ENCODE data around the gene LSM3.

LSM3 gene

DNA sequence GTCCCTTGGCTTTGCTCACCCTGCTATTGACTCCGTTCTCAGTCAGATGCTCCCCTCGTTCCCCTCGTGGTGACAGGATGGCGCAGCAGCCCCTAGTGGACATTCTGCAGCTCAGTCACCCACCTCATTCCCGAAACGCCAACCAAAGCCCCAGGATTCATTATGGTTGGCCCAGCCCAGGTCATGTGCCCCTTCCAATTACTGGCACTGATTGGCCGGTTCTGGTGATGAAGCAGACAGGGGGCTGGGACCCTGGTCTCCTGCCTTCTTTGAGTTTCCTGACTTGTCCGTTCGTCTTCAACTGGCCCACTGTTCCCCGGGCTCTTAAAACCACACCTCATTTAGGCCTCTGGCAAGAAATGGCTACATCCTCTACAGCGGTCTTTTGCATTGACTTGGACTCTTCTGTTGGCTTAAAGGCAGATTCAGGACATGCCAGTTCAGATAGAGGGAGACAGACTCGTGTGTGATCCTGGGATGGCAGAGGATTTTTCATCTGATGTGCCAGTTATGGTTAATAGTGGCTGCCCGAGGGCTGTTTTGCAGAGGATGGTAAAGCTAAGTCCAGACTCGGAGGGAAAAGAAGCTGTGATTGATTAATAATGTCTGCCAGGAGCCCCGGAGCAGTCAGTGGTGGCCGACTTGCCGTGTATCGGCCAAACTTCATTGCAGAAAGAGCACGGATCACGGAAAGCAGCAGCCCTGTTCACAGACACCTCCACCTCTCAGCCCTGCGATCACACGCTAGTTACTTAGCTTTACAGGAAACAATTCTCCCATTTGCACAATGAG lies 37.8 kb downstream of the LSM3 start:
- Histone ChIP-seq H4K8ac (ENCODE audit: low read length) (peak overlapping the region; percentile 67), H2BK15ac (ENCODE audit: low read depth, poor library complexity, severe bottlenecking) (peak overlapping the region; percentile 33), H3K27me3 (ENCODE audit: control insufficient read depth in 1 of 2, insufficient read depth in 1 of 2, low read length in 2 of 2) (no peaks in the 10 kb centered on the region), H3K4me1 (ENCODE audit: control insufficient read depth, insufficient read depth, low read depth, low read length) (peaks cover 7% of the 10 kb centered on the region), H3K9ac (ENCODE audit: low read length) (peak overlapping the region; percentile 54), H3K4ac (ENCODE audit: low read depth in 1 of 2, low read length in 2 of 2) (peak overlapping the region in 1 of 2 experiments; percentile 41), H3K27ac (ENCODE audit: low read length, poor library complexity, severe bottlenecking) (peak overlapping the region; percentile 24), H3K4me3 (ENCODE audit: insufficient read depth in 1 of 2, low read depth in 1 of 2, low read length in 2 of 2) (peak overlapping the region in 1 of 2 experiments; percentile 70), H3K18ac (ENCODE audit: low read depth in 1 of 2, low read length in 2 of 2) (peak overlapping the region; percentile 14 to 32), H3K36me3 (ENCODE audit: control insufficient read depth in 1 of 2, insufficient read depth in 2 of 2, low read depth in 1 of 2, low read length in 2 of 2) (no peaks in the 10 kb centered on the region), H3K9me3 (ENCODE audit: control insufficient read depth, low read length) (peaks cover 16% of the 10 kb centered on the region), H3K4me2 (ENCODE audit: low read length, poor library complexity, severe bottlenecking) (no peak overlapping the region), H3K79me1 (replicated peaks; ENCODE audit: low read length, poor library complexity, severe bottlenecking) (no peaks in the 10 kb centered on the region), H3K23ac (ENCODE audit: low read length in 2 of 2) (no peak overlapping the region), H2BK5ac (ENCODE audit: low read depth, low read length, poor library complexity, severe bottlenecking) (no peak overlapping the region), H3K14ac (ENCODE audit: low read length in 2 of 2) (no peak overlapping the region), H2BK12ac (ENCODE audit: low read length in 2 of 2) (peak overlapping the region in 1 of 2 experiments; percentile 52), H2AFZ (ENCODE audit: low read depth, low read length) (no peak overlapping the region), H4K91ac (ENCODE audit: low read length) (peak overlapping the region; percentile 43), H2BK120ac (ENCODE audit: low read depth, low read length) (no peak overlapping the region), H2AK5ac (ENCODE audit: low read length, severe bottlenecking) (peak overlapping the region; percentile 33)
- no peak for DNase-seq
- 68% methylated on average over 22 of the region's 22 CpGs for WGBS

DNA sequence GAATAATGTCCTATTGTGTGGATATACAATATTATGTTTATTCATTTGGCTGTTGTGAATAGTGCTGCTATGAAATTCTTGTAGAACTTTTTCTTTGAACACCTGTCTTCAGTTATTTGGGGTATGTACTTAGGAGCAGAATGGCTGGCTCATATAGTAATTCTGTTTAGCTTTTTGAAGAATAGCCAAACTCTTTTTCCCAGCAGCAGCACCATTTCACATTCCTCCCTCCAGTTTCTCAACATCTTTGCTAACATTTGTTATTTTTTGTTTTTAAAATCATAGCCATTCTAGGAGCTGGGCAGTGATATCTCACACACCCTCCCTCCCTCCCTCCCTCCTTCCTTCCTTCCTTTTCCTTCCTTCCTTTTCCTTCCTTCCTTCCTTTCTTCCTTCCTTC lies 39.7 kb downstream of the LSM3 start:
- Histone ChIP-seq H2AK5ac (ENCODE audit: low read length, severe bottlenecking) (no peak overlapping the region), H3K18ac (ENCODE audit: low read depth in 1 of 2, low read length in 2 of 2) (no peak overlapping the region), H3K4me3 (ENCODE audit: insufficient read depth in 1 of 2, low read depth in 1 of 2, low read length in 2 of 2) (no peak overlapping the region), H2BK120ac (ENCODE audit: low read depth, low read length) (no peak overlapping the region), H3K14ac (ENCODE audit: low read length in 2 of 2) (no peak overlapping the region), H3K79me1 (replicated peaks; ENCODE audit: low read length, poor library complexity, severe bottlenecking) (no peaks in the 10 kb centered on the region), H2BK5ac (ENCODE audit: low read depth, low read length, poor library complexity, severe bottlenecking) (no peak overlapping the region), H3K4ac (ENCODE audit: low read depth in 1 of 2, low read length in 2 of 2) (no peak overlapping the region), H2AFZ (ENCODE audit: low read depth, low read length) (no peak overlapping the region), H4K91ac (ENCODE audit: low read length) (no peak overlapping the region), H3K4me1 (ENCODE audit: control insufficient read depth, insufficient read depth, low read depth, low read length) (peaks cover 2% of the 10 kb centered on the region), H4K8ac (ENCODE audit: low read length) (no peak overlapping the region), H3K9ac (ENCODE audit: low read length) (no peak overlapping the region), H3K27me3 (ENCODE audit: control insufficient read depth in 1 of 2, insufficient read depth in 1 of 2, low read length in 2 of 2) (no peaks in the 10 kb centered on the region), H3K27ac (ENCODE audit: low read length, poor library complexity, severe bottlenecking) (no peak overlapping the region), H3K4me2 (ENCODE audit: low read length, poor library complexity, severe bottlenecking) (no peak overlapping the region), H2BK15ac (ENCODE audit: low read depth, poor library complexity, severe bottlenecking) (no peak overlapping the region), H2BK12ac (ENCODE audit: low read length in 2 of 2) (no peak overlapping the region), H3K36me3 (ENCODE audit: control insufficient read depth in 1 of 2, insufficient read depth in 2 of 2, low read depth in 1 of 2, low read length in 2 of 2) (no peaks in the 10 kb centered on the region), H3K9me3 (ENCODE audit: control insufficient read depth, low read length) (peaks cover 22% of the 10 kb centered on the region), H3K23ac (ENCODE audit: low read length in 2 of 2) (no peak overlapping the region)
- DNase-seq: no peak

DNA sequence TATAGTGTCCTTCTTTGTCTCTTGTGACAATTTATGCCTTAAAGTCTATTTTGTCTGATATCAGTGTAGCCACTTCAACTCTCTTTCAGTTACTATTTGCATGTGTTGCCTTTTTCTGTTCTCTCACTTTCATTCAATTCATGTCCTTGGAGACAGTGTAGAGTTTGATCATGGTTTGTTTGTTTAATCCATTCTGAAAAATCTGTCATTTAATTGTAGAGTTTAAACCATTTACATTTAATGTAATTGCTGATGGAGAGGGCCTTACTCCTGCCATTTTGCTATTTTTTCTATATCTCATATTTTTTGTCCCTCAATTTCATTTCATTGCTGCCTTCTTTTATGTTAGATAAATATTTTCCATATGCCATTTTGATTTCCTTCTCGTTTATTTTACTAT lies 42.3 kb downstream of the LSM3 start:
- no CpG with 5 or more reads among the region's 1 CpG for WGBS

DNA sequence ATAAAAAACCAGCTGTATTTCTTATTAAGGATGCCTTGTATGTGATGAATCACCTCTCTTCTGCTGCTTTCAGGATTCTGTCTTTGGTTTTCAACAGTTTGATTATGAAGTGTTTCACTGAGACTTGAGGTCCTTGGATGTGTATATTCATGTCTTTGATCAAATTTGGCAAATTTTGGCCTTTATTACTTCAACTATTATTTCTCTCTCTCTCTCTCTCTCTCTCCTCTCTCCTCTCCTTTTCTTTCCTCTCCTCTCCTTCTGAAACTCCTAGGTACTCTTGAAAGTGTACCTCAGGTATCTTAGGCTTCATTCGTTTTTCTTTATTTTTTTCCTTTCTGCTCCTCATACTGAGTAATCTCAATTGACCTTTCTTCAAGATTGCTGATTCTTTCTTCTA lies 43.3 kb downstream of the LSM3 start:
- Histone ChIP-seq H2AK5ac (ENCODE audit: low read length, severe bottlenecking) (no peak overlapping the region), H2BK120ac (ENCODE audit: low read depth, low read length) (no peak overlapping the region), H2BK12ac (ENCODE audit: low read length in 2 of 2) (no peak overlapping the region), H3K4ac (ENCODE audit: low read depth in 1 of 2, low read length in 2 of 2) (no peak overlapping the region), H3K14ac (ENCODE audit: low read length in 2 of 2) (no peak overlapping the region), H3K27ac (ENCODE audit: low read length, poor library complexity, severe bottlenecking) (no peak overlapping the region), H4K8ac (ENCODE audit: low read length) (no peak overlapping the region), H2BK5ac (ENCODE audit: low read depth, low read length, poor library complexity, severe bottlenecking) (no peak overlapping the region), H3K27me3 (ENCODE audit: control insufficient read depth in 1 of 2, insufficient read depth in 1 of 2, low read length in 2 of 2) (peaks cover 0 to 5% of the 10 kb centered on the region in 2 experiments), H4K91ac (ENCODE audit: low read length) (no peak overlapping the region), H3K4me2 (ENCODE audit: low read length, poor library complexity, severe bottlenecking) (no peak overlapping the region), H3K18ac (ENCODE audit: low read depth in 1 of 2, low read length in 2 of 2) (no peak overlapping the region), H2AFZ (ENCODE audit: low read depth, low read length) (no peak overlapping the region), H3K4me3 (ENCODE audit: insufficient read depth in 1 of 2, low read depth in 1 of 2, low read length in 2 of 2) (no peak overlapping the region), H3K23ac (ENCODE audit: low read length in 2 of 2) (no peak overlapping the region), H3K9me3 (ENCODE audit: control insufficient read depth, low read length) (peaks cover 22% of the 10 kb centered on the region), H2BK15ac (ENCODE audit: low read depth, poor library complexity, severe bottlenecking) (no peak overlapping the region), H3K79me1 (replicated peaks; ENCODE audit: low read length, poor library complexity, severe bottlenecking) (no peaks in the 10 kb centered on the region), H3K4me1 (ENCODE audit: control insufficient read depth, insufficient read depth, low read depth, low read length) (peaks cover 7% of the 10 kb centered on the region), H3K9ac (ENCODE audit: low read length) (no peak overlapping the region), H3K36me3 (ENCODE audit: control insufficient read depth in 1 of 2, insufficient read depth in 2 of 2, low read depth in 1 of 2, low read length in 2 of 2) (no peaks in the 10 kb centered on the region)
- DNase-seq: no peak
- WGBS: 96% methylated on average over 1 of the region's 1 CpG

More for the DNA sequence above, 42.3 kb downstream of the LSM3 start:
- Histone ChIP-seq H3K79me1 (replicated peaks; ENCODE audit: low read length, poor library complexity, severe bottlenecking) (no peaks in the 10 kb centered on the region), H3K36me3 (ENCODE audit: control insufficient read depth in 1 of 2, insufficient read depth in 2 of 2, low read depth in 1 of 2, low read length in 2 of 2) (no peaks in the 10 kb centered on the region), H3K27ac (ENCODE audit: low read length, poor library complexity, severe bottlenecking) (no peak overlapping the region), H4K8ac (ENCODE audit: low read length) (no peak overlapping the region), H4K91ac (ENCODE audit: low read length) (no peak overlapping the region), H2BK12ac (ENCODE audit: low read length in 2 of 2) (no peak overlapping the region), H3K4me3 (ENCODE audit: insufficient read depth in 1 of 2, low read depth in 1 of 2, low read length in 2 of 2) (no peak overlapping the region), H3K9ac (ENCODE audit: low read length) (no peak overlapping the region), H2AK5ac (ENCODE audit: low read length, severe bottlenecking) (no peak overlapping the region), H3K4me2 (ENCODE audit: low read length, poor library complexity, severe bottlenecking) (no peak overlapping the region), H3K14ac (ENCODE audit: low read length in 2 of 2) (no peak overlapping the region), H3K4ac (ENCODE audit: low read depth in 1 of 2, low read length in 2 of 2) (no peak overlapping the region), H2AFZ (ENCODE audit: low read depth, low read length) (no peak overlapping the region), H3K18ac (ENCODE audit: low read depth in 1 of 2, low read length in 2 of 2) (no peak overlapping the region), H3K23ac (ENCODE audit: low read length in 2 of 2) (no peak overlapping the region), H2BK5ac (ENCODE audit: low read depth, low read length, poor library complexity, severe bottlenecking) (no peak overlapping the region), H2BK120ac (ENCODE audit: low read depth, low read length) (no peak overlapping the region), H3K27me3 (ENCODE audit: control insufficient read depth in 1 of 2, insufficient read depth in 1 of 2, low read length in 2 of 2) (peaks cover 0 to 2% of the 10 kb centered on the region in 2 experiments), H3K4me1 (ENCODE audit: control insufficient read depth, insufficient read depth, low read depth, low read length) (peaks cover 7% of the 10 kb centered on the region), H2BK15ac (ENCODE audit: low read depth, poor library complexity, severe bottlenecking) (no peak overlapping the region), H3K9me3 (ENCODE audit: control insufficient read depth, low read length) (peaks cover 22% of the 10 kb centered on the region)
- DNase-seq: no peak
